Mesenchymal stem cell (in vitro differentiated cells and primary cell): ENCODE results near the gene TCF7.

Experiments used
- DNase-seq: peaks from one replicate; pipeline ENCODE4 v3.0.0-alpha.2; 2013
- H2AFZ ChIP-seq: one replicate; pipeline ENCODE4 v1.6.1; 2013; ENCODE audit warnings: low read depth, mild to moderate bottlenecking, control low read depth, inconsistent platforms, low read length, moderate library complexity
- H2AK5ac ChIP-seq: 2 replicates; pipeline ENCODE4 v1.6.1; 2013; ENCODE audit warnings: low read length, moderate library complexity, mild to moderate bottlenecking, inconsistent platforms; ENCODE audit not compliant: severe bottlenecking
- H2BK120ac ChIP-seq: one replicate; pipeline ENCODE4 v1.6.1; 2013; ENCODE audit warnings: low read depth, mild to moderate bottlenecking, inconsistent platforms, low read length, moderate library complexity
- H2BK12ac ChIP-seq, 2 experiments: one replicate each; pipeline ENCODE4 v1.6.1; 2013; ENCODE audit warnings: inconsistent platforms in 2 of 2, low read length in 2 of 2, mild to moderate bottlenecking in 2 of 2, moderate library complexity in 2 of 2, control low read depth in 1 of 2
- H2BK15ac ChIP-seq: one replicate; pipeline ENCODE4 v1.6.1; 2013; ENCODE audit warnings: mild to moderate bottlenecking, low read depth, inconsistent platforms; ENCODE audit not compliant: poor library complexity, severe bottlenecking
- H2BK5ac ChIP-seq: 2 replicates; pipeline ENCODE4 v1.6.1; 2013; ENCODE audit warnings: low read depth, mild to moderate bottlenecking, low read length, control low read depth, inconsistent platforms; ENCODE audit not compliant: poor library complexity, severe bottlenecking
- H3K14ac ChIP-seq, 2 experiments: one replicate each; pipeline ENCODE4 v1.6.1; 2013; ENCODE audit warnings: inconsistent platforms in 2 of 2, low read length in 2 of 2, control low read depth in 1 of 2, mild to moderate bottlenecking in 1 of 2, moderate library complexity in 1 of 2
- H3K18ac ChIP-seq, 2 experiments: one replicate each; pipeline ENCODE4 v1.6.1; 2013; ENCODE audit warnings: inconsistent platforms in 2 of 2, low read length in 2 of 2, control low read depth in 1 of 2, low read depth in 1 of 2, mild to moderate bottlenecking in 1 of 2
- H3K23ac ChIP-seq, 2 experiments: one replicate each; pipeline ENCODE4 v1.6.1; 2013; ENCODE audit warnings: inconsistent platforms in 2 of 2, low read length in 2 of 2, mild to moderate bottlenecking in 2 of 2, moderate library complexity in 2 of 2, control low read depth in 1 of 2
- H3K27ac ChIP-seq: 2 replicates; pipeline ENCODE4 v1.5.1; 2013; ENCODE audit warnings: mild to moderate bottlenecking, moderate library complexity, low read length, control low read depth, inconsistent platforms; ENCODE audit not compliant: poor library complexity, severe bottlenecking
- H3K27me3 ChIP-seq, 2 experiments: 2 replicates each; pipeline versions ENCODE4 v1.6.1 to v1.7.0; 2013; ENCODE audit warnings: low read length in 2 of 2, mild to moderate bottlenecking in 2 of 2, moderate library complexity in 2 of 2, control low read depth in 1 of 2, inconsistent platforms in 1 of 2; ENCODE audit not compliant: control insufficient read depth in 1 of 2, insufficient read depth in 1 of 2
- H3K36me3 ChIP-seq, 2 experiments: 2 replicates each; pipeline versions ENCODE4 v1.6.1 to v1.7.0; 2013; ENCODE audit warnings: low read length in 2 of 2, control low read depth in 1 of 2, inconsistent platforms in 1 of 2, low read depth in 1 of 2, mild to moderate bottlenecking in 1 of 2; ENCODE audit not compliant: insufficient read depth in 2 of 2, control insufficient read depth in 1 of 2
- H3K4ac ChIP-seq, 2 experiments: one replicate each; pipeline ENCODE4 v1.6.1; 2013; ENCODE audit warnings: inconsistent platforms in 2 of 2, low read length in 2 of 2, mild to moderate bottlenecking in 2 of 2, moderate library complexity in 2 of 2, control low read depth in 1 of 2, low read depth in 1 of 2
- H3K4me1 ChIP-seq: 2 replicates; pipeline ENCODE4 v1.6.1; 2013; ENCODE audit warnings: low read depth, low read length, control low read depth; ENCODE audit not compliant: control insufficient read depth, insufficient read depth
- H3K4me2 ChIP-seq: 2 replicates; pipeline ENCODE4 v1.6.1; 2013; ENCODE audit warnings: low read length, mild to moderate bottlenecking, inconsistent platforms; ENCODE audit not compliant: poor library complexity, severe bottlenecking
- H3K4me3 ChIP-seq, 2 experiments: 2 replicates each; pipeline versions ENCODE4 v1.5.1 to v1.7.0; 2013; ENCODE audit warnings: low read length in 2 of 2, mild to moderate bottlenecking in 2 of 2, control low read depth in 1 of 2, low read depth in 1 of 2; ENCODE audit not compliant: insufficient read depth in 1 of 2
- H3K79me1 ChIP-seq: replicated peaks from 2 replicates; pipeline ENCODE4 v1.6.1; 2013; ENCODE audit warnings: mild to moderate bottlenecking, control low read depth, low read length, inconsistent platforms; ENCODE audit not compliant: poor library complexity, severe bottlenecking
- H3K9ac ChIP-seq: 2 replicates; pipeline ENCODE4 v1.7.0; 2013; ENCODE audit warnings: mild to moderate bottlenecking, low read length, moderate library complexity
- H3K9me3 ChIP-seq: 2 replicates; pipeline ENCODE4 v1.7.0; 2013; ENCODE audit warnings: mild to moderate bottlenecking, low read length; ENCODE audit not compliant: control insufficient read depth
- H4K8ac ChIP-seq: one replicate; pipeline ENCODE4 v1.6.1; 2013; ENCODE audit warnings: inconsistent platforms, mild to moderate bottlenecking, low read length, moderate library complexity
- H4K91ac ChIP-seq: one replicate; pipeline ENCODE4 v1.6.1; 2013; ENCODE audit warnings: mild to moderate bottlenecking, low read length, inconsistent platforms
- WGBS: methylation state at CpG from one replicate; pipeline ENCODE4 v1.1.7; 2013; ENCODE audit warnings: mixed read lengths; 5-methylcytosine and 5-hydroxymethylcytosine counted together

Gene TCF7

DNA sequence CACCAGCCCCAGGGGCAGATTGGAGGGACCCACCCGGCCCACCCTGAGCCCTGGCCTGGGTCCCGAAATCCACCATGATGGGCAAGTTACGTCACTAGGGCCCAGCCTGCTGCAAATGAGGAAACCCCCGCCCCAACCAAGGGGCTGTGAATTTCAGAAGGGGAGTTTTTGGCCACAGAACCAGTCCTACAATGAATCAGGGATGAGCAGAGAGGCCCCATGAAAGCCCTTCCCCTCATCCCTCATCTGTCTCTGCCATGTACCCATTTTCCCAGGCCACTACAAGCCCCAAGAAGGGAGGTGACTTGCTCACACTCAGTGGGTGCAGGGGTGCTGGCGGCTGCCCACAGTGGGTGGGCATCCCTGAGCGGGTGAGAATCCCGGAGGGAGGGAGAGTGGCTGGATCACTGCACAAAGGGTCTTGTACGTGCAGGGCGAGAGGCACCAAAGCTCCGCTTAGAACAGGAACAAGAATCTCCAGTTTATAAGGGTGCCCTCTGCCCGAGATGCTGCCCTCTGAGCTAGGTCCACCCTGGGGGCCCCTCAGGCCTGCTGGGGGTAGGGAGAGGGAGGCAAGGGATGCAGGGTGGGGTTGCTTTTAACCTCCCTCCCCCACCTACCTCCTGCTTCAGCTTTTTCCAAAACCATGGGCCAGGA, 10.4 kb upstream of the TCF7 start:
- no peak overlapping the region for H2BK5ac ChIP-seq
- no peak overlapping the region for H3K4ac ChIP-seq
- peaks cover 0 to 20% of the 10 kb centered on the region in 2 experiments for H3K27me3 ChIP-seq
- no peak overlapping the region for H3K4me3 ChIP-seq
- H3K79me1 ChIP-seq = no peaks in the 10 kb centered on the region
- H3K14ac ChIP-seq = no peak overlapping the region
- H3K9ac ChIP-seq = no peak overlapping the region
- H2BK15ac ChIP-seq = no peak overlapping the region
- H3K27ac ChIP-seq = no peak overlapping the region
- H3K23ac ChIP-seq = no peak overlapping the region
- H3K9me3 ChIP-seq = no peaks in the 10 kb centered on the region
- no peak overlapping the region for H2BK120ac ChIP-seq
- H2AFZ ChIP-seq = no peak overlapping the region
- no peak overlapping the region for H4K8ac ChIP-seq
- no peak overlapping the region for H2BK12ac ChIP-seq
- DNase-seq = no peak
- no peak overlapping the region for H3K18ac ChIP-seq
- peaks cover 5% of the 10 kb centered on the region for H3K4me1 ChIP-seq
- WGBS = 90% methylated on average over 10 of the region's 11 CpGs
- H4K91ac ChIP-seq = no peak overlapping the region
- H3K36me3 ChIP-seq = no peaks in the 10 kb centered on the region
- H3K4me2 ChIP-seq = no peak overlapping the region
- H2AK5ac ChIP-seq = no peak overlapping the region

DNA sequence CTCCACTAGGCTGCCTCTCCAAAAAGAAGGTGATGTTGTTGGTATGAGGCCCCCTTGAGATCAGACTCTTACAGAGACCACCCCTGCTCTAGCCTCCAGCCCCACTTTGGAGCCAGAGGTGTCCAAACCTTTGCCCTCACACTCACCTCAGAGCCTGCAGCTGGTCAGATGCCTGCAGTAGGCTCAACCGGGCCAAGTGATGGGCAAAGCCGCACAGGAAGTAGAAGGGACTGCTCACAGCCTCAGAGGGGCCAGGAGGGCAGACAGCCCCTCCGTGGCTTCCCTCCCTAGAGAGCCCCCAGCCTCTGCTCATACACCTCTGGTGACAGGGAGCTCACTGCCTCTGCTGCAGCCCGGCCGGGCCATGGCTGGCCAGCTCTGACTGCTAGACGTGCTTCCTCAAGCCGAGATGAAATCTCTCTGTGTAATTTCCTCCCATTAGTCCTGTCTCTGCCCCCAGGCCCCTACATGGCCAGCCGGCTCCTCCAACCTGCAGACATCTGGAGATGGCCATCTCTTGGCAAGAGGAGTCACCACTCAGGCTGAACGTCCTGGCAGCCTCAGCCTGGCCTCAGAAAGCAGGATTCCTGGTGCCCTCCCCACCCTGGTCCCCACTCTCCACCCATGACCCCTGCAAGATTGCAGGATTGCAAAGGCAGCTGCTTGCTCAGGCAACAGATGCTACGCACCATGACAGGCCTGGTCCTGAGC, 7.3 kb upstream of the TCF7 start:
- Histone ChIP-seq H2BK5ac (no peak overlapping the region), H3K4me3 (no peak overlapping the region), H4K91ac (no peak overlapping the region), H2BK15ac (no peak overlapping the region), H3K23ac (no peak overlapping the region), H2AFZ (no peak overlapping the region), H3K4ac (no peak overlapping the region), H3K4me2 (no peak overlapping the region), H2AK5ac (no peak overlapping the region), H3K14ac (peak overlapping the region in 1 of 2 experiments; percentile 51), H4K8ac (no peak overlapping the region), H3K27me3 (peaks cover 0 to 32% of the 10 kb centered on the region in 2 experiments), H3K18ac (no peak overlapping the region), H3K4me1 (no peaks in the 10 kb centered on the region), H3K9ac (no peak overlapping the region), H2BK120ac (no peak overlapping the region), H3K9me3 (no peaks in the 10 kb centered on the region), H3K36me3 (no peaks in the 10 kb centered on the region), H3K79me1 (no peaks in the 10 kb centered on the region), H3K27ac (no peak overlapping the region), H2BK12ac (no peak overlapping the region)
- DNase-seq = no peak
- WGBS = 81% methylated on average over 10 of the region's 10 CpGs

DNA sequence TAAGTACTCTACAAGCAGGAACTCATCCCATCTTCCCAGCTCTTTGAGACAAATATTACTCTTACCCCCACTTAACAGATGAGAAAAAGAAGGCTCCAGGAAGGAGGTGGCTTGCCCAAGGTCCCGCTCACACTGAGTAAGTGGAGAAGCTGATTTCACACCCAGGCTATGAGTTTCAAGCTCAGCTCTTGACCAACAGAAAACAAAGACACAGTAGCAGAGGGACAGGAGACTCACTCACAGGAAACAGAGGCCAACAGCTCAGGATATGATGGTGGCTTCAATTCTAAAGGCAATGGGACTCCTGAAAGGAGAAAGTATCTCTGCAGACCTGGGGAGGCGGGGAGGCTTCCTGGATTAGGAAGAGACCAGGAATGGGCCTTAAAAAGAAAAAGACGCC, 6.7 kb upstream of the TCF7 start:
- Histone ChIP-seq H3K4me1 (no peaks in the 10 kb centered on the region), H3K4me2 (no peak overlapping the region), H3K23ac (no peak overlapping the region), H4K8ac (no peak overlapping the region), H4K91ac (no peak overlapping the region), H3K36me3 (no peaks in the 10 kb centered on the region), H3K4ac (no peak overlapping the region), H3K9me3 (no peaks in the 10 kb centered on the region), H3K18ac (no peak overlapping the region), H3K9ac (no peak overlapping the region), H3K4me3 (no peak overlapping the region), H3K79me1 (no peaks in the 10 kb centered on the region), H2BK5ac (no peak overlapping the region), H3K27ac (no peak overlapping the region), H2BK12ac (no peak overlapping the region), H2BK15ac (no peak overlapping the region), H2AFZ (no peak overlapping the region), H2AK5ac (no peak overlapping the region), H2BK120ac (no peak overlapping the region), H3K14ac (no peak overlapping the region), H3K27me3 (peaks cover 0 to 36% of the 10 kb centered on the region in 2 experiments)
- WGBS = 82% methylated on average over 3 of the region's 3 CpGs
- DNase-seq = no peak

DNA sequence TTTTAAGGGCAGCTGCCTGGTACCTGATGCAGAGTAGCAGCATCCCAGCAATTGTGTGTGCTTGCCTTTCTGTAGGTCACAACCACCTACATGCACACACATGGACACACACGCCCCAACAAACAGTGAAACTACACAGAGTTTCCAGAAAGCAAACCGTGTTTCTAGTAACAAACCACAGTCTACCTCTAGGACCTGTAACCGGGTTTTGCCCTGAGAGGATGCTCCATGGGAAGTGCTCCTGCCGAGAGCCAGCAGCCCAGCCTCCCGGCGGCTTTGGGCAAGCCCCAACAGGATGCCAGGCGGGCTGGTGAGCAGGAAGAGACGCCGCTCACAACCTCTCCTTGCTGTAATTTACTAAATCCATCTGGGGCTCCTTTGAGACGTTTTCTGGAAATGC, 4.1 kb upstream of the TCF7 start:
- Histone ChIP-seq H3K9me3 (no peaks in the 10 kb centered on the region), H2BK12ac (no peak overlapping the region), H3K4me2 (no peak overlapping the region), H3K27me3 (peaks cover 0 to 42% of the 10 kb centered on the region in 2 experiments), H3K27ac (no peak overlapping the region), H2AK5ac (no peak overlapping the region), H4K8ac (no peak overlapping the region), H3K14ac (no peak overlapping the region), H2BK15ac (no peak overlapping the region), H3K36me3 (no peaks in the 10 kb centered on the region), H3K18ac (no peak overlapping the region), H4K91ac (no peak overlapping the region), H2BK120ac (no peak overlapping the region), H3K4me3 (no peak overlapping the region), H2AFZ (no peak overlapping the region), H2BK5ac (no peak overlapping the region), H3K9ac (no peak overlapping the region), H3K4ac (no peak overlapping the region), H3K23ac (no peak overlapping the region), H3K79me1 (no peaks in the 10 kb centered on the region), H3K4me1 (peaks cover 12% of the 10 kb centered on the region)
- no peak for DNase-seq
- 59% methylated on average over 10 of the region's 10 CpGs for WGBS
